K562 (cell line): ENCODE measurements around the gene IMPDH2. TPM values are rescaled to one million over a fixed set of nuclear protein-coding genes. Genes with fewer than 3 reads are reported as not detected.
"Not testable (repeated sequence)": the region's sequence is repeated elsewhere in the genome, so short reads cannot be mapped to it uniquely, and the experiment has no call there.

Experiments
- ATAC-seq: fragments of 200-7000 bp; cut with Tn5 transposase; 3 replicates; pipeline ENCODE4 v1.9.1; 2020; ENCODE audit warnings: moderate library complexity
- BruUV-seq: library from RNA; stranded (reverse); fragments of 400-500 nt; replicated peaks from 2 replicates; lab custom pipeline; 2021; lab: Mats Ljungman, UMichigan
- CTCF ChIA-PET: fragments of 300-600 bp; formaldehyde crosslinking; extraction: SDS; loops from one replicate; lab custom pipeline; 2021; ENCODE audit warnings: low intra/inter-chr PET ratio; lab: Yijun Ruan, JAX
- POLR2A ChIA-PET: fragments of 300-600, 350-650 bp; sonication (Branson Sonifier 250); formaldehyde crosslinking; extraction: SDS; loops from one replicate; lab custom pipeline; 2021; ENCODE audit warnings: antibody characterized with exemption, inconsistent platforms; lab: Yijun Ruan, JAX
- DNase-seq, 4 experiments: peaks; one replicate each; pipeline versions ENCODE4 v3.0.0 to v3.0.0-alpha.2; 2011 to 2018; ENCODE audit warnings: low spot score in 3 of 4, mixed read lengths in 3 of 4; ENCODE audit errors: extremely low read depth in 1 of 4
- FAIRE-seq: peaks from 2 replicates; lab custom pipeline; 2011; peaks lifted over from hg19 to GRCh38; lab: Jason Lieb, UNC
- H2AFZ ChIP-seq: 2 replicates; pipeline ENCODE4 v1.6.0; 2011; ENCODE audit warnings: low read depth, low read length, control low read depth, inconsistent platforms
- H3K27ac ChIP-seq: fragments of 200-600 bp; 3 replicates; pipeline ENCODE4 v1.8.0; 2011; ENCODE audit warnings: low read depth, mild to moderate bottlenecking, control low read depth, inconsistent platforms, low read length, moderate library complexity, mixed read lengths; ENCODE audit errors: extremely low read depth
- H3K27me3 ChIP-seq, 2 experiments: fragments of 300-600 bp in 1 of 2; 2 replicates in 1 of 2; 3 replicates in 1 of 2; pipeline versions ENCODE4 v1.6.0 to v1.8.0; 2011; ENCODE audit warnings: inconsistent platforms in 2 of 2, low read length in 2 of 2, mild to moderate bottlenecking in 1 of 2, mixed read lengths in 1 of 2, moderate library complexity in 1 of 2; ENCODE audit not compliant: control insufficient read depth in 2 of 2, insufficient read depth in 2 of 2
- H3K36me3 ChIP-seq: fragments of 300-600 bp; 3 replicates; pipeline ENCODE4 v1.8.0; 2011; ENCODE audit warnings: mild to moderate bottlenecking, low read length, inconsistent platforms; ENCODE audit not compliant: control insufficient read depth, insufficient read depth
- H3K4me1 ChIP-seq, 2 experiments: fragments of 200-600 bp in 1 of 2; replicated peaks in 1 of 2; 2 replicates in 1 of 2; 3 replicates in 1 of 2; pipeline versions ENCODE4 v1.5.1 to v1.8.0; 2011; ENCODE audit warnings: inconsistent platforms in 2 of 2, low read length in 2 of 2, mild to moderate bottlenecking in 1 of 2, mixed read lengths in 1 of 2, moderate library complexity in 1 of 2; ENCODE audit not compliant: control insufficient read depth in 2 of 2, insufficient read depth in 2 of 2
- H3K4me2 ChIP-seq: 2 replicates; pipeline ENCODE4 v1.6.1; 2011; ENCODE audit warnings: low read length, control low read depth, inconsistent platforms, mixed read lengths; ENCODE audit not compliant: insufficient read depth
- H3K4me3 ChIP-seq: fragments of 200-600 bp; sonication (generic), shearing (Covaris generic); 2 replicates; pipeline ENCODE4 v1.5.1; 2016; ENCODE audit warnings: control low read depth, inconsistent platforms
- H3K79me2 ChIP-seq: fragments of 200-600 bp; 3 replicates; pipeline ENCODE4 v1.8.0; 2011; ENCODE audit warnings: low read length, inconsistent platforms; ENCODE audit not compliant: control insufficient read depth, insufficient read depth
- H3K9ac ChIP-seq, 2 experiments: 2 replicates each; pipeline versions ENCODE4 v1.6.0 to v1.6.1; 2011; ENCODE audit warnings: low read depth in 2 of 2, low read length in 2 of 2, control low read depth in 1 of 2, inconsistent platforms in 1 of 2, mild to moderate bottlenecking in 1 of 2, mixed read lengths in 1 of 2; ENCODE audit not compliant: insufficient read depth in 1 of 2
- H3K9me1 ChIP-seq: one replicate; pipeline ENCODE4 v1.6.0; 2011; ENCODE audit warnings: inconsistent platforms, mild to moderate bottlenecking, low read length, moderate library complexity; ENCODE audit not compliant: control insufficient read depth, insufficient read depth
- H3K9me3 ChIP-seq: replicated peaks from 2 replicates; pipeline ENCODE4 v1.5.1; 2011; ENCODE audit warnings: low read depth, low read length, inconsistent platforms; ENCODE audit not compliant: control insufficient read depth, insufficient read depth
- H4K20me1 ChIP-seq: replicated peaks from 2 replicates; pipeline ENCODE4 v1.6.1; 2011; ENCODE audit warnings: low read length, inconsistent platforms, mixed read lengths; ENCODE audit not compliant: control insufficient read depth, insufficient read depth
- PRDM10 ChIP-seq: fragments of 450-650 bp; IDR thresholded peaks from 2 replicates; pipeline ENCODE4 v1.6.1; 2018; ENCODE audit not compliant: partially characterized antibody
- WGBS: fragments of 100-300 bp; shearing (Covaris generic); methylation state at CpG from one replicate; pipeline ENCODE4 v1.1.6; 2016; ENCODE audit warnings: low coverage, mixed read lengths; ENCODE audit not compliant: insufficient coverage; ENCODE audit errors: missing lambda C conversion rate; 5-methylcytosine and 5-hydroxymethylcytosine counted together
- in situ Hi-C: fragments of 300-500 bp; cut with MboI; formaldehyde crosslinking; loops from 4 replicates; pipeline ENCODE4 v1.15.0; 2018; ENCODE audit warnings: inconsistent platforms, mixed read lengths
- intact Hi-C: fragments of 100-400 bp; cut with micrococcal nuclease; formaldehyde crosslinking; loops from 2 replicates; pipeline ENCODE4 v1.14.2; 2022
- polyA plus RNA-seq, 8 experiments: library from polyadenylated mRNA; depleted of rRNA in 4 of 8; stranded (reverse) in 5 of 8; unstranded in 3 of 8; fragments of >200 nt; fragmentation: Nextera tagmentation in 2 of 8; fragmentation: Illumina TruSeq in 1 of 8; extraction: Ambion mirVana in 2 of 8; extraction: Trizol in 1 of 8; gene quantifications; 2 replicates each; pipeline versions ENCODE4 v1.2.1 to v1.2.3, GENCODE V29; 2011 to 2014; ENCODE audit warnings: inconsistent platforms in 1 of 8, missing spikeins in 1 of 8
- total RNA-seq, 7 experiments: library from RNA; depleted of rRNA in 6 of 7; stranded (reverse); fragments of >200 nt in 6 of 7; fragmentation: Illumina TruSeq in 2 of 7; extraction: Trizol in 2 of 7; gene quantifications; 2 replicates each; pipeline versions ENCODE4 v1.2.1 to v1.2.3, GENCODE V29; 2011 to 2021; ENCODE audit warnings: low replicate concordance in 1 of 7

The IMPDH2 gene
- total and polyA plus RNA-seq, 9 of the 15 experiments (the other 6 are each of a cell fraction or from before 2014, with no cell fraction given) = 318 to 507 (median 366) TPM

DNA sequence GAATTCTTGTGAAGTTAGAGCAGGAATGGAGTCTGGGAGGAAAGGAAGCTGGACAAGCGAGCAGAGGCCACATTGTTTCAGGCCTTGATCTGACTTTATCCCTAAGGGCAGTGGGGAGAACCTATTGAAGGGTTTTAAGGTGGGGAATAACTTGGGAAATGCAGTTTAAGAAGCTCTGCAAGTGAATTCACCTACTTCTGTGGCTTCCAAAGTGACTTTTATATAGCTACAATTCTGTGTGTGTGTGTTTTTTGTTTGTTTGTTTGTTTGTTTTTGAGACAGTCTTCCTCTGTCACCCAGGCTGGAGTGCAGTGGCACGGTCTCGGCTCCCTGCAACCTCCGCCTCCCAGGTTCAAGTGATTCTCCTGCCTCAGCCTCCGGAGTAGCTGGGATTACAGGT is 20.6 kb downstream of the IMPDH2 start:
- POLR2A ChIA-PET = interaction anchor here (0.6 to 3.0 kb wide), 5 partner anchors 12 to 126 kb away, joined by 3 to 104 read pairs (median 5); partner anchors contain the start of genes DALRD3, NDUFAF3 and QRICH1
- WGBS = 81% methylated on average over 5 of the region's 5 CpGs
- Histone ChIP-seq H3K79me2 (peaks cover 56% of the 10 kb centered on the region), H3K27ac (peak overlapping the region; percentile 69), H3K4me3 (peak overlapping the region; percentile 80), H3K4me1 (peaks cover 19 to 54% of the 10 kb centered on the region in 2 experiments; a peak in 4 of 5 replicates), H3K36me3 (peaks cover 30% of the 10 kb centered on the region; the same call in 2 of the 3 replicates), H3K9ac (peak overlapping the region; percentile 74 to 93), H3K4me2 (peak overlapping the region; percentile 94)
- H2AFZ ChIP-seq, H3K27me3 ChIP-seq, FAIRE-seq, DNase-seq, H4K20me1 ChIP-seq, ATAC-seq, BruUV-seq, H3K9me1 ChIP-seq, H3K9me3 ChIP-seq, CTCF ChIA-PET, in situ Hi-C loops: not testable (repeated sequence)
- intact Hi-C loops = loop anchor here (5.0 kb wide), 1 partner anchor 91 kb away; the partner anchor contains the start of gene ARIH2
- TF ChIP-seq PRDM10 = peak; percentile 76
